ENCODE measurements around the gene NAV2. TPM values are rescaled to one million over a fixed set of nuclear protein-coding genes. Genes with fewer than 3 reads are reported as not detected.

NAV2 gene
- polyA plus RNA-seq, 1 donor from 2014 or later: 3.0 TPM

- no peaks in the 10 kb centered on the region for H3F3A ChIP-seq (ENCODE audit: insufficient read depth, low read length, poor library complexity, severe bottlenecking)
- no peaks in the 10 kb centered on the region for H4K20me1 ChIP-seq (ENCODE audit: insufficient read depth)
- no peak overlapping the region for H3K4me3 ChIP-seq (ENCODE audit: low read length)
- no peak overlapping the region for H2AFZ ChIP-seq (ENCODE audit: low read depth, low read length)
- no peaks in the 10 kb centered on the region for H3K9me3 ChIP-seq (ENCODE audit: low read length)
- H3K4me2 ChIP-seq (ENCODE audit: low read length): no peak overlapping the region
- no peaks in the 10 kb centered on the region for H3K9me2 ChIP-seq (ENCODE audit: insufficient read depth, low read length)
- no peak for TF ChIP-seq RAD21 (conservative IDR thresholded peaks at IDR 0.05)
- no peak for TF ChIP-seq EP300 (conservative IDR thresholded peaks at IDR 0.05; ENCODE audit: poor library complexity, severe bottlenecking)
- no peak for TF ChIP-seq TAF1 (IDR thresholded peaks at IDR 0.05; ENCODE audit: low read depth)
- TF ChIP-seq EZH2 (IDR thresholded peaks at IDR 0.05; ENCODE audit: borderline replicate concordance, insufficient read depth, low read length, poor library complexity, severe bottlenecking): no peak
- TF ChIP-seq MXI1 (conservative IDR thresholded peaks at IDR 0.05; ENCODE audit: poor library complexity, severe bottlenecking): no peak
- no peak for TF ChIP-seq CTCF (IDR thresholded peaks at IDR 0.05; ENCODE audit: poor library complexity, severe bottlenecking)
- TF ChIP-seq SMC3 (conservative IDR thresholded peaks at IDR 0.05; ENCODE audit: poor library complexity): no peak
- no peak for TF ChIP-seq POLR2AphosphoS5 (IDR thresholded peaks at IDR 0.05)
- no peak for TF ChIP-seq REST (IDR thresholded peaks at IDR 0.05; ENCODE audit: borderline replicate concordance)
- no peaks in the 10 kb centered on the region for H3K36me3 ChIP-seq (ENCODE audit: insufficient read depth, low read length)
- H3K27ac ChIP-seq (ENCODE audit: low read length): no peak overlapping the region
- no peaks in the 10 kb centered on the region for H3K27me3 ChIP-seq (ENCODE audit: insufficient read depth, low read depth, low read length)
- no peaks in the 10 kb centered on the region for H3K79me2 ChIP-seq (replicated peaks; ENCODE audit: insufficient read depth, low read length)
- H3K9ac ChIP-seq (ENCODE audit: low read length): no peak overlapping the region
Measured at GRCh38 chr11:19968860-19969259, 256.2 kb downstream of the NAV2 start.

GRCh38 chr11:19970944-19971343 lies 258.3 kb downstream of the NAV2 start:
- Histone ChIP-seq H3K27me3 (ENCODE audit: insufficient read depth, low read depth, low read length) (no peaks in the 10 kb centered on the region), H3K79me2 (replicated peaks; ENCODE audit: insufficient read depth, low read length) (no peaks in the 10 kb centered on the region), H3K27ac (ENCODE audit: low read length) (no peak overlapping the region), H3K36me3 (ENCODE audit: insufficient read depth, low read length) (no peaks in the 10 kb centered on the region), H3K9me2 (ENCODE audit: insufficient read depth, low read length) (no peaks in the 10 kb centered on the region), H2AFZ (ENCODE audit: low read depth, low read length) (no peak overlapping the region), H4K20me1 (ENCODE audit: insufficient read depth) (no peaks in the 10 kb centered on the region), H3K4me2 (ENCODE audit: low read length) (no peak overlapping the region), H3K9me3 (ENCODE audit: low read length) (no peaks in the 10 kb centered on the region), H3F3A (ENCODE audit: insufficient read depth, low read length, poor library complexity, severe bottlenecking) (no peaks in the 10 kb centered on the region), H3K9ac (ENCODE audit: low read length) (no peak overlapping the region), H3K4me3 (ENCODE audit: low read length) (no peak overlapping the region)
- TF ChIP-seq RAD21 (conservative IDR thresholded peaks at IDR 0.05) (no peak), POLR2AphosphoS5 (IDR thresholded peaks at IDR 0.05) (no peak), CTCF (IDR thresholded peaks at IDR 0.05; ENCODE audit: poor library complexity, severe bottlenecking) (no peak), EP300 (conservative IDR thresholded peaks at IDR 0.05; ENCODE audit: poor library complexity, severe bottlenecking) (no peak), SMC3 (conservative IDR thresholded peaks at IDR 0.05; ENCODE audit: poor library complexity) (no peak), REST (IDR thresholded peaks at IDR 0.05; ENCODE audit: borderline replicate concordance) (no peak), TAF1 (IDR thresholded peaks at IDR 0.05; ENCODE audit: low read depth) (no peak), MXI1 (conservative IDR thresholded peaks at IDR 0.05; ENCODE audit: poor library complexity, severe bottlenecking) (no peak)

Measured in neural cell (in vitro differentiated cells).